ENCODE data around the gene EPB41L4B. TPM values are rescaled to one million over a fixed set of nuclear protein-coding genes. Genes with fewer than 3 reads are reported as not detected.

Gene EPB41L4B
- total and polyA plus RNA-seq, 3 donors from 2014 or later, result 10.9 to 14.5 (median 14.3) TPM

DNA sequence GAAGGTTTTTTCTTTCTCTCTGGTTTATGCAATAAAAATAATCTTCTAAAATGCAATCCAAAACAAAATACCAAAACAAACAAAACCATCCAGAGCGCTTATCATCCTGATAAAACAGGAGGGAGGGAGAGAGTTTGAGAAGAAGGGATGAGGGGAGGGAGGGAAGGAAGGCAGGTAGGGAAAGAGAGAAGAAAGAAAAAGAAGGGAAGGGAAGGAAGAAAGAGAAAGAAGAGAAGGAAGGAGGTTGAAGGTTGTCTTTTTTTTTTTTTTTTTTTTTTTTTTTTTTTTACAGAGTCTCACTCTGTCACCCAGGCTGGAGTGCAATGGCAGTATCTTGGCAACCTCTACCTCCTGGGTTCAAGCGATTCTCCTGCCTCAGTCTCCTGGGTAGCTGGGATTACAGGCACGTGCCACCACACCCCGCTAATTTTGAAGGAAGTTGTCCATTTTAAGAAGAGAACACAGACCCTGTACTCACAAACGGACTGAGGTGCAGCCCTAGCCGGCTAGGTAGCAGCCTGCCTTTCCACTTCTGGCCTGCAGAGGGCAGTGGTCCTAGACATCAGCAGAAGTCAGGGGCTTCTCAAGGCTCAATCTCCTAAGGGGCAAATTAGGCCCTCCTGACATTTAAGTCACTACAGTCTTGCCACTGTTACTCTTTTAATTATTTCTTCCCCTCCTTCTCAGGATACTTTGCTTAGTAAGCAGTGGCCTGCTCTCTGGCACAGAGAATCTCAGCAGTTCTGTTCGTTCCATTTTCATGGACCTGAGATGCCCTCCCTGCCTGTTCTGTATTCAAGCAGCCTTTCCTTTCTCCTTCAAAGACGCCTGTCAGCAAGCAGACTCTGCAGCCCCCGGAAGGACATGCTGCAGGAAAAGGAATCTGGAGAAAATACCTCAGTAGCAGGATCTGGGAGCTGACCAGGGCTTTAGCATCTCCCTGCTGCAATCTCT is 76.4 kb downstream of the EPB41L4B start:
- Histone ChIP-seq H3K27me3 (no peaks in the 10 kb centered on the region), H3K9me3 (no peaks in the 10 kb centered on the region), H3K4me3 (no peak overlapping the region), H3K27ac (no peak overlapping the region), H3K4me1 (peaks cover 14% of the 10 kb centered on the region), H3K36me3 (ENCODE audit: low read depth, missing control alignments) (no peaks in the 10 kb centered on the region)
- DNase-seq, result peak; percentile 85
- 32 to 39% methylated on average over 9 of the region's 9 CpGs for WGBS, 2 donors
- intact Hi-C loops (cut with DNase I; ENCODE audit: low total_unique reads), result no loop called here
- no peak for TF ChIP-seq POLR2A (IDR thresholded peaks at IDR 0.05)
- TF ChIP-seq, protein P1, sequence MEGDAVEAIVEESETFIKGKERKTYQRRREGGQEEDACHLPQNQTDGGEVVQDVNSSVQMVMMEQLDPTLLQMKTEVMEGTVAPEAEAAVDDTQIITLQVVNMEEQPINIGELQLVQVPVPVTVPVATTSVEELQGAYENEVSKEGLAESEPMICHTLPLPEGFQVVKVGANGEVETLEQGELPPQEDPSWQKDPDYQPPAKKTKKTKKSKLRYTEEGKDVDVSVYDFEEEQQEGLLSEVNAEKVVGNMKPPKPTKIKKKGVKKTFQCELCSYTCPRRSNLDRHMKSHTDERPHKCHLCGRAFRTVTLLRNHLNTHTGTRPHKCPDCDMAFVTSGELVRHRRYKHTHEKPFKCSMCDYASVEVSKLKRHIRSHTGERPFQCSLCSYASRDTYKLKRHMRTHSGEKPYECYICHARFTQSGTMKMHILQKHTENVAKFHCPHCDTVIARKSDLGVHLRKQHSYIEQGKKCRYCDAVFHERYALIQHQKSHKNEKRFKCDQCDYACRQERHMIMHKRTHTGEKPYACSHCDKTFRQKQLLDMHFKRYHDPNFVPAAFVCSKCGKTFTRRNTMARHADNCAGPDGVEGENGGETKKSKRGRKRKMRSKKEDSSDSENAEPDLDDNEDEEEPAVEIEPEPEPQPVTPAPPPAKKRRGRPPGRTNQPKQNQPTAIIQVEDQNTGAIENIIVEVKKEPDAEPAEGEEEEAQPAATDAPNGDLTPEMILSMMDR (IDR thresholded peaks at IDR 0.05), result peak; percentile 60 to 91 (median 80)

DNA sequence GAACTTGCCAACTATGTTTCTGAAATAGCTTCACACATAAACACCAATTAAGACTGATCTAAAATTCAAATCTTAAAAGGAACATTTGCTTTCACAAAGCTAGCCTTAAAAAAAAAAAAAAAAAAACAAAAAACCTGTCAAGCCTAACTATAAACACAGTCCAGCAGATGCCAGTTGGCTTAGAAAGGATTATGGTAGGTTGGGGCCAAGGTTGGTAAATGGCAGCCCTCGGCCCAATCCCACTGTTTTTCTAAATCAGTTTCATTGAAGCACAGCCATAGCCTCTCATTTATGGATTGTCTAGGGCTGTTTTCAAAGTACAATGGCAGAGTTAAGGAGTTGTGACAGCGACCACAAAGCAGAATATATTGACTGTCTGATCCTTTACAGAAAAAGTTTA is 78.1 kb downstream of the EPB41L4B start:
- Histone ChIP-seq H3K36me3 (ENCODE audit: low read depth, missing control alignments) (no peaks in the 10 kb centered on the region), H3K4me1 (peaks cover 14% of the 10 kb centered on the region), H3K4me3 (no peak overlapping the region), H3K27ac (no peak overlapping the region), H3K9me3 (no peaks in the 10 kb centered on the region), H3K27me3 (no peaks in the 10 kb centered on the region)
- WGBS, 2 donors, result 88 to 91% methylated on average over 2 of the region's 2 CpGs
- intact Hi-C loops (cut with DNase I; ENCODE audit: low total_unique reads), result no loop called here
- no peak for TF ChIP-seq POLR2A (IDR thresholded peaks at IDR 0.05)
- TF ChIP-seq, protein P1 (IDR thresholded peaks at IDR 0.05), result no peak
- no peak for DNase-seq

DNA sequence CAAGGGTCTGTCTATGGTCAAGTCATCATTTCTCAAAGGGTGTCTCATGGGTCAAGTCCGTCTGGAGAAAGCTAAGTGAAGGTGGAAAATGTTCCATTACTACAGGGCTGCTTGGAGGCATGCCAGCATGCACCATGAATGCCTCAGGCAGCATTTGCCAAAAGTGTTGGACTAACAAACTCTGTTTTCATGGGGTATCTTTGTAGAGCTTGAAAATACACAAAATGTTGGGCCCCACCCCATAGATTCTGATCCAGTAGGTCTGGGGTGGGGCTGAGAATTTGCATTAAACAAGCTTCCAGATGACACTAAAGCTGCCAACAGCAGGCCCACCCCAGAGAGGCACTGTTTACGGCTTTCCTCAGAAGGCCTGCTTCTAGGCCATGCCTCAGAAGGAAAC is 78.8 kb downstream of the EPB41L4B start:
- intact Hi-C loops (cut with DNase I; ENCODE audit: low total_unique reads), result no loop called here
- Histone ChIP-seq H3K4me1 (peaks cover 14% of the 10 kb centered on the region), H3K27me3 (no peaks in the 10 kb centered on the region), H3K27ac (no peak overlapping the region), H3K4me3 (no peak overlapping the region), H3K36me3 (ENCODE audit: low read depth, missing control alignments) (no peaks in the 10 kb centered on the region), H3K9me3 (no peaks in the 10 kb centered on the region)
- TF ChIP-seq POLR2A (IDR thresholded peaks at IDR 0.05), result no peak
- TF ChIP-seq, protein P1 (IDR thresholded peaks at IDR 0.05), result no peak
- DNase-seq, result no peak
- WGBS, 2 donors, result 38 to 76% methylated on average over 2 of the region's 2 CpGs

DNA sequence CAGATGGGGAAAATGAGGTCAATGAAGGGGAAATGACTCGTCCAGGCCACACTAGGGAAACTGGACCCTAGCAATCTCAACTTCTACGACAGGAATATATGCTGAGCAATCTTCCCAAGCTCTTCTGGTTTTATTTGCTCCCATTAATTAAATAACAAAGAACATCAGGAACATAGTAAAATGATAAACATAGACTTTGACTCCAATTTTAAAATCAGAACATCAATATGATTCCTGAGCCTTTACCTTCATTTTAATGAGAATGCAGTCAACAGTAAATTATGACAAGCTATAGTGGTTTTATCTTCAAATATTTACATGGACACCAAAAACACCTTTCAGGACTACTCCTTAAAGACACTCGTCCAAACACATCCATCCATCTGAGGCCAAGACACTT is 79.7 kb downstream of the EPB41L4B start:
- TF ChIP-seq POLR2A (IDR thresholded peaks at IDR 0.05), result no peak
- TF ChIP-seq, protein P1 (IDR thresholded peaks at IDR 0.05), result no peak
- Histone ChIP-seq H3K27me3 (no peaks in the 10 kb centered on the region), H3K27ac (no peak overlapping the region), H3K36me3 (ENCODE audit: low read depth, missing control alignments) (no peaks in the 10 kb centered on the region), H3K4me1 (peaks cover 14% of the 10 kb centered on the region), H3K9me3 (no peaks in the 10 kb centered on the region), H3K4me3 (no peak overlapping the region)
- DNase-seq, result no peak
- intact Hi-C loops (cut with DNase I; ENCODE audit: low total_unique reads), result no loop called here
- WGBS, 2 donors, result 89 to 90% methylated on average over 3 of the region's 3 CpGs
